Skeletal muscle satellite cell (primary cell): ENCODE results near the gene NSUN5.
"Not testable (repeated sequence)": the region's sequence is repeated elsewhere in the genome, so short reads cannot be mapped to it uniquely, and the experiment has no call there.

Experiments used
- H3K27me3 ChIP-seq: 2 replicates; pipeline ENCODE4 v1.7.0; 2013; ENCODE audit warnings: low read length; ENCODE audit not compliant: control insufficient read depth, insufficient read depth
- H3K36me3 ChIP-seq: 2 replicates; pipeline ENCODE4 v1.7.0; 2013; ENCODE audit warnings: mild to moderate bottlenecking, control low read depth, low read length; ENCODE audit not compliant: insufficient read depth
- H3K4me1 ChIP-seq: 2 replicates; pipeline ENCODE4 v1.7.0; 2013; ENCODE audit warnings: low read length; ENCODE audit not compliant: control insufficient read depth, insufficient read depth
- H3K4me2 ChIP-seq: 2 replicates; pipeline ENCODE4 v1.7.0; 2013; ENCODE audit warnings: mild to moderate bottlenecking, low read length
- H3K4me3 ChIP-seq: 2 replicates; pipeline ENCODE4 v1.7.0; 2013; ENCODE audit warnings: low read length
- H3K9ac ChIP-seq: 2 replicates; pipeline ENCODE4 v1.7.0; 2013; ENCODE audit warnings: mild to moderate bottlenecking, low read depth, low read length, moderate library complexity
- H3K9me3 ChIP-seq: replicated peaks from 2 replicates; pipeline ENCODE4 v1.7.0; 2013; ENCODE audit warnings: mild to moderate bottlenecking, control low read depth, low read length

The NSUN5 gene

GRCh38 chr7:73324081-73324845, 15.6 kb upstream of the NSUN5 start:
- Histone ChIP-seq H3K4me3 (peak overlapping the region; percentile 56), H3K4me2 (peak overlapping the region; percentile 65), H3K27me3 (peaks cover 15% of the 10 kb centered on the region)
- not testable (repeated sequence) for H3K4me1 ChIP-seq, H3K9ac ChIP-seq, H3K9me3 ChIP-seq, H3K36me3 ChIP-seq

- H3K4me3 ChIP-seq, H3K36me3 ChIP-seq, H3K9me3 ChIP-seq, H3K9ac ChIP-seq, H3K4me1 ChIP-seq: not testable (repeated sequence)
- Histone ChIP-seq H3K27me3 (peaks cover 11% of the 10 kb centered on the region), H3K4me2 (peak overlapping the region; percentile 65)
These were observed 14.9 kb upstream of the NSUN5 start for GRCh38 chr7:73323434-73324080.

DNA sequence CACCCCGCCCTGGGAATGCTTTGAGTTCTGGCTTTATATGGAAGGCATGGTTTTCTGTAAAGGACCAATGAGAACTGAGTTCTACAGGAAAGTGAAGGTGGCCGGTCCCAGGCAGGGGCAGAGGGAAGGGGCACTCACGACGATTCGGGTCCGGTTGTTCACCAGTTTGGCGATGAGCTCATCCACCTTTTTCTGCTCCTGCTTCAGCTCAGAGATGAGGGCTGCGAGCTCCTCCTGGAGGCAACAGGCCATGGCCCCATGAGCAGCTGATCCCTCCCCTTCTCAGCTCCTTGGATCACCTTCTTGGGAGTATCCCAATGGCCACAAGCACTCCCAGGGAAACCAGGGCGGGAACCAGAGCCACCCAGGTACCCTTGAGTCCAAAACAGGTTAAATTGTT, 11.4 kb upstream of the NSUN5 start:
- H3K4me1 ChIP-seq, H3K36me3 ChIP-seq, H3K9me3 ChIP-seq, H3K4me3 ChIP-seq, H3K9ac ChIP-seq: not testable (repeated sequence)
- peak overlapping the region; percentile 24 for H3K4me2 ChIP-seq
- peaks cover 18% of the 10 kb centered on the region for H3K27me3 ChIP-seq

GRCh38 chr7:73319541-73319940, 10.9 kb upstream of the NSUN5 start:
- H3K9ac ChIP-seq, H3K4me1 ChIP-seq, H3K4me2 ChIP-seq, H3K36me3 ChIP-seq, H3K9me3 ChIP-seq, H3K4me3 ChIP-seq: not testable (repeated sequence)
- peaks cover 18% of the 10 kb centered on the region for H3K27me3 ChIP-seq

DNA sequence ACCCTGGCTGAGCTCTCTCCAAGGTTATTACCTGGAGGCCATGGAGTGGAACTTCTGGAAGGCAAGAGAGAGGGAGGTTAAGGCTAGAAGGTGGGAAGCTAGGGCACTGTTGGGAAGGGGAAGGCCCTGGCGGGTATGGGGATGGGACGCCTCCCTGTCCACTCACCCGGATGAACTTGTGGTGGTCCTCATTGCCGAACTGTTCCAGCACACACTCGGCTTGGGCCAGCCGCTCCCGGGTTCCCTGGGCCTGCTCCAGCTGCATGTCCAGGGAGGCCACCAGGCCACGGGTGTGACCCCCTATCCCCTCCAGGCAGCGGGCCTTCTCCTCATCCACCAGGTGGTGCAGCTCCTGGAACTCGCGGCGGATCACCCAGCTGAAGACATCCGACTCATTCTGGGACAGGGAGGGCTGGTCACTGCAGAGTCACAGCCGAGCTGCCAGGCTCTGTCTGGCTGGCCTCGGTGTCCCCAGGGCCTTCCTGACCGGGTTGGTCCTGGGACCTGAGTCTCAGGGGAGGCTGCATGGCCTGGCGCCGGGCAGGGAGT, 10.1 kb upstream of the NSUN5 start:
- H3K4me2 ChIP-seq, H3K4me1 ChIP-seq, H3K9ac ChIP-seq, H3K4me3 ChIP-seq, H3K36me3 ChIP-seq, H3K9me3 ChIP-seq: not testable (repeated sequence)
- H3K27me3 ChIP-seq: peaks cover 16% of the 10 kb centered on the region

DNA sequence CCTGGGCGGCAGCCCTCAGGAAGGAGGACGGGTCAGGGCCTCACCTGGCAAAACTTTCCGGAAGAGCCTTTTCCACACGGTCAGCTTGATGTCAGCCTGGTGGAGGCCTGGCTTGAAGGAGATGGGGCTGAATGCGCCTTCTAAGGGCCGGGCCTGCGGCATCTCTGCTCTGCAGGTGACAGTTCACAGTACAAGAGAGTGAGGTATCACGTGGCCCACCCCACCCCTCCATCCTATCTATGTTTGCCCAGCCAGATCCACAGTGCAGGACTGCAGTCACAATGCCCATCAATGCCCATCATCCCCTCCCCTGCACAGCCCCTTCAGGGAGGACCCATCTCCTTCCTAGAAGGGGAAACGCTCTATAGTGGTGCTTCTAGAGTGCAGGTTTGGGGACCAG, 7.9 kb upstream of the NSUN5 start:
- Histone ChIP-seq H3K9ac (no peak overlapping the region), H3K4me2 (no peak overlapping the region), H3K4me1 (no peaks in the 10 kb centered on the region), H3K36me3 (no peaks in the 10 kb centered on the region), H3K4me3 (no peak overlapping the region), H3K9me3 (no peaks in the 10 kb centered on the region), H3K27me3 (peaks cover 13% of the 10 kb centered on the region)

GRCh38 chr7:73314271-73314670, 5.6 kb upstream of the NSUN5 start:
- Histone ChIP-seq H3K9me3 (no peaks in the 10 kb centered on the region), H3K4me3 (no peak overlapping the region), H3K36me3 (no peaks in the 10 kb centered on the region), H3K4me1 (no peaks in the 10 kb centered on the region), H3K9ac (no peak overlapping the region), H3K27me3 (peaks cover 7% of the 10 kb centered on the region), H3K4me2 (no peak overlapping the region)

DNA sequence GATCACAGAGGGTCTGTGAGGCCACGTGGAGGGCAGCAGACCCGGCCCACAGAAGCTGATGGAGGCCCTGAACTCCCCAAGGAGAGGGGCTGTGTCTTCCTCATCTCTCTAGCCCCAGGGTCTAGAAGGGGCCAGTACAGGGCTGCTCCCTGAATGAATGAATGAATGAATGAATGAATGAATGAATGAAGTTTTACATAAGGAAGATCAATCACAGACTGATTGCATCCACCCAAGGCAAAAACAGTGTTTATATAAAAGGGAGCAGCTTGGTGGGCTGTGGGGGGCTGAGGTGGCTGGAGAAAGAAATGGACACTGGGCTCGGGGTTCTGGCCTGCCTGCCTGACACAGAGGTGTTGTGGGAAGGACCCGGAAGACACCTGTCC, 4.9 kb upstream of the NSUN5 start:
- no peaks in the 10 kb centered on the region for H3K9me3 ChIP-seq
- H3K9ac ChIP-seq: no peak overlapping the region
- peaks cover 7% of the 10 kb centered on the region for H3K27me3 ChIP-seq
- H3K36me3 ChIP-seq: no peaks in the 10 kb centered on the region
- H3K4me1 ChIP-seq: no peaks in the 10 kb centered on the region
- H3K4me3 ChIP-seq: no peak overlapping the region
- no peak overlapping the region for H3K4me2 ChIP-seq

DNA sequence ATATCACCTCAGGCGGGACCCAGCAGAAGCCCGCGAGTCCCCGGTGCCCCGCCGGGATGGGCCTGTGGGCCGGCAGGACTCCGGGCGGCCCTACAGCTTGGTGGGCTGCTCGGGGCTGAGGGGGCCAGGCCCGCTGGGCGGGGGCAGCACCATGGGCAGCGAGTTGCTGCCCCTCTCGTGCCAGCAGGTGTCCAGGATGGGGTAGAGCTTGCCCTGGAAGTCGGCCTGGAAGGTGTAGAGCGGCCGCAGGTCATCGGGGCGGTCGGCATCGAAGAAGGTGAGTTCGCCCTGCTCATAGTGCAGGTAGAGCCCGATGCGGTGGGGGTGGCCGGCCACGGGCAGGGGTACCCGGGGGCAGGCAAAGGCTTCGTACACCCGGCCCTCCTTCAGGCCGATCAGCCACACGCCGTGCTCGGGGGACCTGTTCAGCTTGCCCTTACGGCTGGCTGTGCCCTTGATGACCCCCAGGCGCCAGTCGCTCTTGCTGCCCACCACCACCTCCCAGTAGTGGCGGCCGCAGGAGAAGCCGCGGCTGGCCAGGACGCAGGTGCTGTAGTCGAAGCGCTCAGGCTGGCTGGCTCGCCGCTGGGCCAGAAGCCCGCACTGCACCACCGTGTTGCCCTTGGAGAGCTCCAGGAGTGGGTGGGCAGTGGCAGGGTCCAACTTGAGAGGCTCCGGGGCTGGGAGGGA, 4.3 kb upstream of the NSUN5 start:
- H3K9me3 ChIP-seq: no peaks in the 10 kb centered on the region
- H3K36me3 ChIP-seq: no peaks in the 10 kb centered on the region
- no peak overlapping the region for H3K4me2 ChIP-seq
- peaks cover under 1% of the 10 kb centered on the region for H3K4me1 ChIP-seq
- H3K4me3 ChIP-seq: no peak overlapping the region
- H3K9ac ChIP-seq: no peak overlapping the region
- peaks cover 7% of the 10 kb centered on the region for H3K27me3 ChIP-seq

GRCh38 chr7:73311421-73311820, 2.8 kb upstream of the NSUN5 start:
- H3K4me3 ChIP-seq, H3K9ac ChIP-seq, H3K9me3 ChIP-seq, H3K4me2 ChIP-seq, H3K27me3 ChIP-seq, H3K36me3 ChIP-seq, H3K4me1 ChIP-seq: not testable (repeated sequence)

DNA sequence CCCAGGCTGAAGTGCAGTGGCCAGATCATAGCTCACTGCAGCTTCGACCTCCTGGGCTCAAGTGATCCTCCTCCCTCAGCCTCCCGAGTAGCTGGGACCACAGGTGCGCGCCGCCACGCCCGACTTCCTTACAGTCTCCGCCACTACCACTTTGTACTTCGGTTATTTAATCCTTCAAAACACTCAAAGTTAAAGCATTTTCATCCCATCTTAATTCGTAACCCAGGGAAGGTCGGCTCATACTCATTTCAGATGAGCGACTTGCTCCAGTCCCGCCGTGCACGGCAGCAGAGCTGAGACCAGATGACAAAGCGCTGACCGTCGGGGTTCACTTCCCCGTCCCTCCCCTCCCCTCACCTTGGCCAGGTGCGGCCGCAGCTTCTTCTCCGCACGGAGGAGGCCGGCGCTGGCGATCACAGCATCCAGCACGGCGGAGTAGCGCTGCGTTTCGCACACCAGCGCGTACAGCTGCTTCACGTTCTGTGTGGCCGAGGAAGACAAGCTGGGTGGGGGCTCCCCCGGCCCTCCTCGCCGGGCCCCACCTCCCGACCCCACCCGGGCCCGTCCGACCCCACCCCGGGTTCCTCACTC, 457 bp downstream of the NSUN5 start:
- H3K4me3 ChIP-seq: peak overlapping the region; percentile 85
- H3K9me3 ChIP-seq: no peaks in the 10 kb centered on the region
- H3K9ac ChIP-seq: peak overlapping the region; percentile 74
- peaks cover 6% of the 10 kb centered on the region for H3K4me1 ChIP-seq
- peak overlapping the region; percentile 97 for H3K4me2 ChIP-seq
- H3K36me3 ChIP-seq: peaks cover 13% of the 10 kb centered on the region
- no peaks in the 10 kb centered on the region for H3K27me3 ChIP-seq
